ENCODE data around the gene TMEM175. TPM values are rescaled to one million over a fixed set of nuclear protein-coding genes. Genes with fewer than 3 reads are reported as not detected.

The TMEM175 gene
- total and polyA plus RNA-seq, 2 of the 13 experiments (the other 11 are each of a cell fraction or from before 2014, with no cell fraction given), result 5.1 to 9.9 TPM

- ATAC-seq (no peak), FAIRE-seq (no peak), DNase-seq (ENCODE audit: low spot score) (no peak)
- no peak overlapping the region for H3K27ac ChIP-seq (ENCODE audit: extremely low read length, insufficient read depth, low read length)
- H3K27me3 ChIP-seq (ENCODE audit: control insufficient read depth in 1 of 2, insufficient read depth in 2 of 2, low read length in 2 of 2), result no peaks in the 10 kb centered on the region
- H3K9ac ChIP-seq (ENCODE audit: insufficient read depth, low read depth, low read length), result no peak overlapping the region
- H3K4me1 ChIP-seq (ENCODE audit: insufficient read depth, low read length), result no peaks in the 10 kb centered on the region
- BruUV-seq (replicated peaks), result no TSS peak
- in situ Hi-C loops (cut with HindIII; ENCODE audit: extremely low pct_ligation_motif_present, low pct_unique_long_range_greater_than_20kb), result no loop called here
- 100% methylated on average over 3 of the region's 35 CpGs for WGBS (ENCODE audit: low lambda C conversion rate)
- ChIA-PET POLR2A (no interaction called here), CTCF (ENCODE audit: low intra/inter-chr PET ratio, low total read pairs) (no interaction called here)
- H2AFZ ChIP-seq (ENCODE audit: low read length), result no peak overlapping the region
- TF ChIP-seq ZNF616 (CRISPR knock-in tag; IDR thresholded peaks at IDR 0.05; ENCODE audit: low read depth), result no peak
- TF ChIP-seq ZNF414 (CRISPR knock-in tag; IDR thresholded peaks at IDR 0.05), result no peak
- TF ChIP-seq PAWR (CRISPR knock-in tag; IDR thresholded peaks at IDR 0.05; ENCODE audit: borderline replicate concordance), result no peak
- TF ChIP-seq HIVEP1 (CRISPR knock-in tag; IDR thresholded peaks at IDR 0.05), result no peak
- TF ChIP-seq HMGXB4 (CRISPR knock-in tag; IDR thresholded peaks at IDR 0.05; ENCODE audit: borderline replicate concordance in 1 of 2, low read depth in 1 of 2), result no peak
- TF ChIP-seq ZFP41 (CRISPR knock-in tag; IDR thresholded peaks at IDR 0.05; ENCODE audit: borderline replicate concordance), result no peak
- TF ChIP-seq ZNF572 (CRISPR knock-in tag; IDR thresholded peaks at IDR 0.05), result no peak
- no peak for TF ChIP-seq ZNF30 (CRISPR knock-in tag; IDR thresholded peaks at IDR 0.05)
- TF ChIP-seq ZNF879 (CRISPR knock-in tag; IDR thresholded peaks at IDR 0.05), result no peak
- no peak for TF ChIP-seq KDM5B (CRISPR knock-in tag; IDR thresholded peaks at IDR 0.05; ENCODE audit: borderline replicate concordance)
- TF ChIP-seq ZNF552 (CRISPR knock-in tag; IDR thresholded peaks at IDR 0.05; ENCODE audit: borderline replicate concordance), result no peak
- intact Hi-C loops (cut with micrococcal nuclease; ENCODE audit: unreplicated experiment), result no loop called here
- no peaks in the 10 kb centered on the region for H4K20me1 ChIP-seq (ENCODE audit: insufficient read depth, low read length)
- H3K9me3 ChIP-seq (ENCODE audit: low read length), result no peaks in the 10 kb centered on the region
- no peaks in the 10 kb centered on the region for H3K79me2 ChIP-seq (ENCODE audit: insufficient read depth, low read length)
- no peak overlapping the region for H3K4me2 ChIP-seq (ENCODE audit: low read depth, low read length)
- 0 out of 5 replicates have a peak, but pooled peaks cover 0 to 1% of the 10 kb centered on the region in 2 experiments for H3K36me3 ChIP-seq (replicated peaks in 1 of 2; ENCODE audit: control insufficient read depth in 1 of 2, insufficient read depth in 2 of 2, low read length in 2 of 2)
- no peak overlapping the region for H3K4me3 ChIP-seq (replicated peaks in 1 of 3; ENCODE audit: insufficient read depth in 1 of 3, low read depth in 2 of 3, low read length in 3 of 3)
Observed at GRCh38 chr4:960636-961350, 28.5 kb downstream of the TMEM175 start.

Measured in HepG2 (cell line).